ENCODE data around the gene HBS1L.

- no peak for TF ChIP-seq CREM (CRISPR knock-in tag; IDR thresholded peaks at IDR 0.05)
- TF ChIP-seq CTCF (IDR thresholded peaks at IDR 0.05): no peak
- TF ChIP-seq PREB (CRISPR knock-in tag; IDR thresholded peaks at IDR 0.05; ENCODE audit: borderline replicate concordance): no peak
- TF ChIP-seq MAX (CRISPR knock-in tag; IDR thresholded peaks at IDR 0.05): no peak
- no peak for TF ChIP-seq HMGA2 (CRISPR knock-in tag; IDR thresholded peaks at IDR 0.05)
- no peak for TF ChIP-seq AFF4 (CRISPR knock-in tag; IDR thresholded peaks at IDR 0.05; ENCODE audit: borderline replicate concordance)
- no peak for TF ChIP-seq JUN (CRISPR knock-in tag; IDR thresholded peaks at IDR 0.05)
- TF ChIP-seq MLX (CRISPR knock-in tag; IDR thresholded peaks at IDR 0.05): no peak
- TF ChIP-seq E2F5 (CRISPR knock-in tag; IDR thresholded peaks at IDR 0.05): no peak
Measured at GRCh38 chr6:135073217-135073616, 18.6 kb upstream of the HBS1L start.

All from WTC11 (cell line).